K562 treated with DMSO at 1 percent for 24 hours (cell line): ENCODE data around the gene EFEMP1. TPM values are rescaled to one million over a fixed set of nuclear protein-coding genes. Genes with fewer than 3 reads are reported as not detected.

Experiments used
- total RNA-seq: library from RNA; unstranded; fragments of 300-600 nt; gene quantifications from 2 replicates; pipeline ENCODE4 v1.2.3, GENCODE V29; 2022; ENCODE audit warnings: low read depth; ENCODE audit not compliant: insufficient read depth

The EFEMP1 gene, protein sequence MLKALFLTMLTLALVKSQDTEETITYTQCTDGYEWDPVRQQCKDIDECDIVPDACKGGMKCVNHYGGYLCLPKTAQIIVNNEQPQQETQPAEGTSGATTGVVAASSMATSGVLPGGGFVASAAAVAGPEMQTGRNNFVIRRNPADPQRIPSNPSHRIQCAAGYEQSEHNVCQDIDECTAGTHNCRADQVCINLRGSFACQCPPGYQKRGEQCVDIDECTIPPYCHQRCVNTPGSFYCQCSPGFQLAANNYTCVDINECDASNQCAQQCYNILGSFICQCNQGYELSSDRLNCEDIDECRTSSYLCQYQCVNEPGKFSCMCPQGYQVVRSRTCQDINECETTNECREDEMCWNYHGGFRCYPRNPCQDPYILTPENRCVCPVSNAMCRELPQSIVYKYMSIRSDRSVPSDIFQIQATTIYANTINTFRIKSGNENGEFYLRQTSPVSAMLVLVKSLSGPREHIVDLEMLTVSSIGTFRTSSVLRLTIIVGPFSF
- total RNA-seq: not detected in 2 replicates

DNA sequence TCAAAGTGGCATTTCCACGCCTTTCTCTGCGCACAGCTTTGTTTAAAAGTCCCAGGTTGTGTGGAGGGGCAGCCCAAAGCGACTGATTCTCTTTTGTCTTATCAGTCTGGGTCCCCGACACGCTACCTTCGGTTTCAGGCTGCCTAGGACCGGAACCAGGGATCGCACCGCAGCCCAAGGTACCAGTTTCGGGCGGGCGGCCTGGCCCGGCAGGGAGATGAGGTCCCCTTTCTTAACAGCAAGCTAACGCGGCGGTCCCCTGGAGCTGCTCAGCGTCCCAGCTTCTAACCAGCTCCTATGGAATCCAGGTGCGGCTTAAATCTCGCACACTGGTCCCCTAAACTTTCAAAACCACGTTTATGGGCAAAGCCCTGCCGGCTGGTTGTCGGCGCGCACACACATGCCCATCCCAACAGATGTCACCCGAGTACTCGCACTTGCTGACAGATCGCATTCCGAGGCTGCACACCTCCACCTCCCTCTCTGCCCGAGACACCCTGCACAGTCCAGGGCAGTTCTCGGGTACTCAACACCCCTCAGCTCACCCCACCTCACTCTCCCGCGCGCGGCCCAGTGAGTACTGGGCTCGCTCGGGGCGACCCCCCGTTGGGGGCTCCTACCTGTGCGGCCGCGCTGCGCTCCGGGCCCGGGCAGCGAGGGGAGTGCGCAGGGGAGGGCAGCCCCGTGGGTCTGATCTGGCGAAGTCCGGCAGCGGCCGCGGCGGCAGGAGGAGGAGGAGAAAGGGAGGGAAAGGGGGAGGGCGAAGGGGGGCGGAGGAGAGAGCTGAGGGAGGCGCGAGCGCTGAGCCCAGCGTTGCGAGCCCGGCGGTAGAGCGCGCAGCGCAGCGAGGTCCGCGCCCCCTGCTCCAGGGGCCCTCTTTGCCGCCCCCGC lies at the start of gene EFEMP1:
Gene EFEMP1, minus strand, starts transcription at position 692 of the 891 bp plus-strand sequence. CDS start 1,342 bp downstream, outside the sequence.

Other genes starting within 250 kb of the EFEMP1 start
- 5.6 and 21.4 TPM in 2 replicates for gene PNPT1, start 229.9 kb downstream of the EFEMP1 start, total RNA-seq